SK-MEL-5 (cell line): Measurements from ENCODE around the gene SRP14. TPM values are rescaled to one million over a fixed set of nuclear protein-coding genes. Genes with fewer than 3 reads are reported as not detected.
A peak's percentile ranks its signal among the peaks of the same experiment; 100 is the strongest.
"Not testable (repeated sequence)": the region's sequence is repeated elsewhere in the genome, so short reads cannot be mapped to it uniquely, and the experiment has no call there.

Source experiments
- DNase-seq: peaks from one replicate; pipeline ENCODE4 v3.0.0-alpha.2; 2016; ENCODE audit warnings: low read depth, low spot score
- in situ Hi-C: cut with HindIII; loops from 2 replicates; pipeline ENCODE4 v1.10.0; 2016; ENCODE audit warnings: low sequenced_read_pairs, high pct_unique_total_duplicates, low pct_unique_long_range_greater_than_20kb
- total RNA-seq: library from RNA; depleted of rRNA; stranded (reverse); fragments of >200 nt; shearing (Covaris generic); gene quantifications from 2 replicates; pipeline ENCODE4 v1.2.3, GENCODE V29; 2014

The SRP14 gene
- total RNA-seq, 1 experiment from 2014 or later = 360 TPM

DNA sequence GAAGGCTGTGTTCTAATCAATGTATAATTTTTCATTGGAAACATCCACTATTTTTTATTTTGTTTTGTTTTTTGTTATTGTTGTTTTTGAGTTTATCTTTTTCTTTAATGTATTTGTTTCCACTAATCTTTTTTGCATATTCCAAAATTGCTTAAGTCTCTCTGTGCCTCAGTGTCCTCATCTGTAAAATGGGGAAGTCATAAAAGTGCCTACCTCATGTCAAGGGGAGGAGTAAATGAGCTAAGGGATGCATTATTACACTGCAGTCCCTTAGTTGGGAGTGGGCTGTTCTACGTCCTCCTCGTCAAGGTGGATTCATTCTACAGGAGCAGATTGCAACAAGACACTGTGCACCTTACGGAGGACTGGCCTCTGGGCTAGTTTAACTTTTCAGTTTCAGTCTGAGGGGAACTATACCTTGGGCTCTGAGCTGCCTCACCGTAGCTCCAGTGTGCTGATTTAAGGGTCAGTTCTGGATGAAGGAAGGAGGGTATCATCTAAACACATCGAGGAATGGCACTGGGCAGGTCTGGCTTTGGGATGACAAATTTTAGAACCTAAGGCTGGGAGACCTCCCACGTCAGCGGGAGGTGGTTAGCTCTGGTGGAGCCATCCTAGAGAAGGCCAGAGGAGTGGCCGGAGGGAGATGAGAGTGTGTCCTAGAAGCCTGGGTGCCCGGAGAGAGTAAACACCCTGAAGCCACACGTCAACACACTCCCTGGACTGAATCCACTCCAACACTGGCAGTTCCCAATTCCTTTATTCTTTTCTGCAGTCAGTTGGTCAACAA, 5.1 kb upstream of the SRP14 start:
- in situ Hi-C loops = no loop called here
- DNase-seq = no peak

DNA sequence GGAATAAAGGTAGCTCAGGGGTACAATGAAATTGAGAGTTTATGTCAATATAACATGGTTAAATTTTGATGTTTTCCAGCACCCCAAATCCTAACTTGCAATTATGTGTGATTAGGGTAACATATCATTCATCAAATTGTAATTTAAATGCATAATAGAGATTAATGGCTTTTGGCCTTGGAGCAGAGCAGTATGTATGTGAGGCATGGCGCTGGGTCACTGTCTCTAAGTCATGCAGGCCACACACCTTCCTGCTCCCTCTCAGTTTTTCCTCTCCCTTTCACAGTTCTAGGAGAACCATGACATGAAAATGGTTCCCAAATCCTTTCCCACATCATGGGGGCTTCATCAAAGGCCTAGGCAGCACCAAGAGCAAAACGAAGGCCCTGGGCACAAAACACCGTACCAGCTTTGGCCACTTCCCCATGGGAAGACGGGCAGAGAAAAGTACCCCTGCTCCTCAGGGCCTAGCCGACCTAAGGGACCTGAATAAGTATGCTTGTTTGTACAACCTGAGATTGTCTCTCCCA, 3.9 kb upstream of the SRP14 start:
- no peak for DNase-seq
- in situ Hi-C loops = no loop called here

DNA sequence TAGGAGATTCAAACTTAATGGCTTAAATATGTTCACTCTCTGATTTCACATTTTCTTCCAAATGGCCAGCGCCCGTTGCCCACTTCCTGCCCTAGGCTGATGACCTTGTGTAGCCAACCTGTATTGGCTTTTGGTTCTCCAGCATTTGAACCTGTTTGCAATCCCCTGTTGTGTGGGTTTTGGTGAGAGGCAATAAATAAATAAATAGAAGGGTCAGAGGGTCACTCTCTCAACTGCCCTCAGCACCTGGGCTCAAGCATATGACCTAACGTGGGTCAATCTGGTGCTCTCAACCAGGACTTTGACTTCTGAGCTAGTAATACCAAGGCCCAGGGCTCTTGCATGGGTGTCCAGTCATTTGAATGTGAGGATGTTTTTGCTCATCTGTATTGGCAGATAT, 1.8 kb upstream of the SRP14 start:
- no peak for DNase-seq
- in situ Hi-C loops = no loop called here

DNA sequence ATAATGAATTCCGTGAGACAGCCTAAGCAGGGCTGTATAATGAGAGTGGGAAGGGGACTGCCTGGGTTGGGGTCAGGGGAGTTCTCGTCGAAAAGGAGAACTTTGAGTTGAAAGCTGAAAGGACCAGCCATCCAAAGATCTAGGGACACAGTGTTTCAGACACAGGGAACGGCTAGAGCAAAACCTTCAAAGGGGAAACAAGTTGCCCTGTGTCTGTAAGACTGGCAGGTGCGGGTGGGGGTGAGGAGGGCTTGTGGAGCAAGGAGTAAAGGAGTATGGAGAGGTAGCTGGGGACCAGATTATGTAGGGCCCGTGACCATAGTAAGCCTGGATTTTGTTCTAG, 1.3 kb upstream of the SRP14 start:
- no peak for DNase-seq
- in situ Hi-C loops = no loop called here

DNA sequence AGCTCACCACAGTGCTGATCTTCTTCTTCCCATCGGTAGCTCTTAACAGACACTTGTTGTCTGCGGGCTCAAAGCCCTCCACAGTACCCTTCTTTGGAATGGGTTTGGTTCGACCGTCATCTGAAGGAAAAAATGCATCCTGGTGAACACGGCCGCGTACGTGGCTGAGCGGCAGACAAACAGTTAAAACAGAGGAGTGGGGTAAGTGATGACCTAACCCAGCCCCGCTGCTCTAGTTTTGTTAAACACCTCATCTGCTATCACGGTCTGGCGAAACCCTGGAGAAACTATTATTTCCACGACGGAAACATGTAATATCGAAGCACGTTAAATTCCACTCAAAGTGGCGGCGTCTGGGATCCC, 725 bp downstream of the SRP14 start:
- no peak for DNase-seq
- in situ Hi-C loops = no loop called here

DNA sequence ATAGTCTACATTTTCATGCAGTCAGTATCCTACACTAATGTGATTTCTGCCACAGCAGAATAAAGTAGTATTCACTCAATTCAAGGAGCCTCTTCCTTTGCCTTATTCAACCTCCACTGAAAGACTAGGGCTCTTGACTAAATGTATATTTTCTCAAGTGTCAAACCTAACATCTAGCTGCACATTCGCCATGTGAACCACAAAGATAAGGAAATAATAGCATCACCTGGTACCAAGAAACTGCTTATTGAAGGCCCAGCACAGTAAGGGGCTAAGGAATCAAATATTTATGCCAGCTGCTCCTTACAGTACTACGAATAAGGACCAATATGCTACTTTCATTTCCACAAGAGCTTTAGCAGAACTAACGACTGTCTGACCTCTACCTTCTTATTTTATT, 1.3 kb downstream of the SRP14 start:
- in situ Hi-C loops = no loop called here
- no peak for DNase-seq

DNA sequence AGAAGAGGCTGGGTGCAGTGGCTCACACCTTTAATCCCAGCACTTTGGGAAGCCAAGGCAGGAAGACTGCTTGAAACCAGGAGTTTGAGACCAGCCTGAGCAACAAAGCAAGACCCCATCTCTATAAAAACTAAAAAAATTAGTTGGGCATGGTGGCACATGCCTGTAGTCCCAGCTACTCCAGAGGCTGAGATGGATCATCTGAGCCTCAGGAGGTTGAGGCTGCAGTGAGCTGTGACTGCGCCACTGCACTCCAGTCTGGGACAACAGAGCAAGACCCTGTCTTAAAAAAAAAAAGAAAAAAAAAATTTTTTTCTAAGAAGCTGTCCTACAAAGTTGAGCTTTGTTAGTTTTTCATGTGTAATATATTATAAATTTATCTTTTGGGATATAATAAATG, 3.8 kb downstream of the SRP14 start:
- DNase-seq, in situ Hi-C loops: not testable (repeated sequence)

DNA sequence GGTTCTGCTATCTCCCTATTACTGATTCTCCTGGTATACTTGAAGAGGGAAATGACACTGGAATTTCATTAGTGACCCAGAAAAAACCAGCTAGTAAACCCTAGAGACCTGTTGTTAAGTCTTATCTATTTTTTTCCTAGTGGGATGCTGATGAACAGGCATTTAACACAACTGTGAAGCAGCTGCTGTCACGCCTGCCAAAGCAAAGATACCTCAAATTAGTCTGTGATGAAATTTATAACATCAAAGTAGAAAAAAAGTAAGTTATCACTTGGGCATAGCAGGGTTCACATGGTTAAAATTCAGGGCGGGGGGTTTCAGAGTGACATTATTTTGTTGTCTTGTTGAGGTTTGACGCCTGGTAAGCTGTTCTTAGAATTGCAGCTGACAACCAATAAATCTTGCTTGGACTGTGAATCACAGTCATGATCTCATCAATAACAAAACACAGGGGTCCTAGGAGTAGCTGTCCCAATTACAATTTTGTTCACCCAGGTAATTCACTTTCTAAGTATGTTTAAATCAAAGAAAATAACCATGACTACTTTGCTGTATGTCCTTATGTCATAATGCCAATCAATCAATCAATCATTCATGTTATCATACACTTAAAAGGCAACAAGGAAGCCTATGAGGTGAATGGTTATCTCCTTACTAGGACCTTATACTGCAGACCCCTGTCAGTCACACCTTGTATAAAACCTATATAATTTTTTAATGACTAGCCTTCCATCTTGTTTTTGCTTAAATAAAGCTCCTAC, 4.6 kb downstream of the SRP14 start:
- in situ Hi-C loops = no loop called here
- DNase-seq = no peak

DNA sequence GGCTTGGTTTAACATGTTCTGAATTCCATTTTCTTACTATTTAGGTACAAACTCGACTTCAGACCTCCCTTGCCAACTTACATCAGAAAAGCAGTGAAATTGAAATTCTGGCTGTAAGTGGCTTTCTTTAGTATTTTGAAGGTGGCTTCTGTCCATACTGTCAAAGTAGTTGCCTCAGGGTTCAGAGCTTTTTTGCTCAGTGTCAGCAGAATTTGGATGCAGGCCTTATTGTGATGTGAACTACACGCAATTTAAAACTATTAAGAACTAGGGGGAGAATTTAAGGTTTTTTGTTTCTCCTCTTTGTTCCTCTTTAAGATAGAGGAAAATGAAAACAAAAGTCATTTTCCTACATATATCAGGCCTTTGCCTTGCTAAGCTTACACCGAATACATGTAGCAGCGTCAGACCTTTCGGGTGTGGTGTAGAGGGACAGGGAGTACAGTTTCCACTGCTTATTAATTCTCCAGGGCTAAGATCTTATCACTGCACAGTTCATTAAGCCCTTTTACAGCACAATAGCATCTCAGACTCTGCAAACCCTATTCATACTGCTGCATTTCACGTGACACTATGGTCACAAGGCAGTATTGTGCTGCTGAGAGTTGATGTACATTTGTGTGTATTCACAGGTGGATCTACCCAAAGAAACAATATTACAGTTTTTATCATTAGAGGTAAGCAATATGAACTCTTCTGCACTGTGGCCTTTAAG, 6.7 kb downstream of the SRP14 start:
- peak; percentile 71 for DNase-seq
- in situ Hi-C loops = no loop called here

DNA sequence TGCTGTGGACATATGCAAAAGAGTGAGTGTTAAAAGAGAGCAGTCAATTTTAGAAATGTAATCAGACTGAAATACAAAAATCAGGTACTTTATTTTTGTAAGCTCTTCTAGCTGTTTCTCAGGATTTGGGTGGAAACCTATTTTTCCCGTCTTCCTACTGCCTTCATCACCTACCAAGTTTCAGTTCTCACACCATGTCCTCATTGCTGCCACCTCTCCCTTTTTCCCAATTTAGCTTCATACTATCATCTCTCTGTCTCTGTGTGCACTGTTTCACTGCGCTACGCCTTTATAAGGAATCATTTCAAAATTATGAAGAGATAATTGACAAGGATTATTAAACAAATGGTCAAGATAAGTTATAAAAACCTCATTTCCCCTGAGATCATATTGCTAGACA, 7.7 kb downstream of the SRP14 start:
- no peak for DNase-seq
- in situ Hi-C loops = no loop called here

DNA sequence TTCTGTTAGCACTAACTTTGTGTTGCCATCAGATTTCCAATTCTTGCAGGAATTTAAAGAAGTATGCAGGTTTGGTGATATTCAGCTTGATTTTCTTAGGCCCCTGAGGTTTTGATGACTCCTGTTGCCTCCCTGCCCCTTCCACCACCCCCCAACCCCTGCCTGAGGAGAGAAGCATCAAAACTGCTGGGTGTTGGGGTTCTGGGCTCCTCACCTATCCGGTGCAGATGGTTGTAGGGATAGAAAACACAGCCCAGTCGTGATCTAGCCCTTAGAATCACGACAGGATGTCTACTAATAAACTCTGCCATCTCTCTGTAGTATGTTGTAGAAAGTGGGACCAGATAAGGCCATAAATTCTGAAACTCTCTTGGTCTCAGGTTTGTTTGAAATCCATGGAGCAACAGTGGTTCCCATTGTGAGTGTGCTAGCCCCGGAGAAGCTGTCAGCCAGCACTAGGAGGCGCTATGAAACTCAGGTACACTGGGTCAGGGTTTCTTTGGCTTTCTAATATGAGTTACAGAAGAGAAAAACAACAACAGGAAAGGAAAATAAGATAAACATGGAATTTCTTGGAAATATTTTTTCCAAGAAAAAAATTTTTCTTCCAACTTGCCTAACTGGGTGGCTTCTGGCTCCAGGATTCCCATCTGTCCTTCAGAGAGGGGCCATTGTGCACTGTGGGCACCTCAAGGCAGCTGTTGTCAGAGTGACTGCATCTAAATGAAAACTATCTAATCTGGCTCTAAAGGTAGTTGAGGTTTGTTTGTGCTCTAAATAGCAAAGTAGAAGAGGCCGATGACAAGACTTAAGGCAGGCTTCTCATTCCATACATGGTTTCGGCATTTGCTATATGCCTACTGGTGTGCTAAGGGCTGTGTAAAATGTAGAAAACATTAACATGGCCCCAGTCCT, 8.7 kb downstream of the SRP14 start:
- in situ Hi-C loops = no loop called here
- DNase-seq = peak; percentile 81

DNA sequence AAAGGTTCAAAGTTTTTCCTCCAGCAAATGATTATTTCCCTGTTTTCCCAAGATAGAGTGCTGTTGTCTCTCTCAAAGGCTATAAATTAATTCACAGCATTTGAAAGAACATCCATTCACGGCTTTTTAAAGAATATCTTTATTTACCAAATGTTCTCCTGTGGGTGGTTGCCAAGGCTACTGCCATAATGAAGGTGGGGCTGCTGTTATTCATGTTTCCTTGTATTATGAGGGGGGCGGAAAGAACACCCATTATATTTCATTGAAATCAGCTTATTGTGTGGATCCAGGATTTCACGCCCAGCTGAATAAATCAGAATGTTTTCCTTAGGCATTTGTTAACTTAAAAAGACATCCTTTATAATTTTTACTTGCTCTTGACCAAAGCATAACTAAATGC, 10.1 kb downstream of the SRP14 start:
- no peak for DNase-seq
- in situ Hi-C loops = no loop called here

DNA sequence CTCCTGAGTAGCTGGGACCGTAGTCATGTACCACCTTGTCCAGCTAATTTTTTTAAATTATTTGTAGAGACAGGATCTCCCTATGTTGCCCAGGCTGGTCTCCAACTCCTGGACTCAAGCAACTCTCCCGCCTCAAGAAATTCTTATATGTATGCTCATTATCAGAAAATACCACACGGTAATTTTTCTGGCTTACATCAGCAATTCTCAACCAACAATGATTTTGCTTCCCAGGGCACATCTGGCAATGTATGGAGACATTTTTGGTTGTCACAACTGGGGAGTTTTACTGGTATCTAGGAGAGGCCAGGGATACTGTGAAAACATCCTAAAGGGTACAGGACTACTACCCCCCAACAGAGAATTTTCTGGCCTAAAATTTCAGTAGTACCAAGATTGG, 10.8 kb downstream of the SRP14 start:
- no peak for DNase-seq
- in situ Hi-C loops = no loop called here

DNA sequence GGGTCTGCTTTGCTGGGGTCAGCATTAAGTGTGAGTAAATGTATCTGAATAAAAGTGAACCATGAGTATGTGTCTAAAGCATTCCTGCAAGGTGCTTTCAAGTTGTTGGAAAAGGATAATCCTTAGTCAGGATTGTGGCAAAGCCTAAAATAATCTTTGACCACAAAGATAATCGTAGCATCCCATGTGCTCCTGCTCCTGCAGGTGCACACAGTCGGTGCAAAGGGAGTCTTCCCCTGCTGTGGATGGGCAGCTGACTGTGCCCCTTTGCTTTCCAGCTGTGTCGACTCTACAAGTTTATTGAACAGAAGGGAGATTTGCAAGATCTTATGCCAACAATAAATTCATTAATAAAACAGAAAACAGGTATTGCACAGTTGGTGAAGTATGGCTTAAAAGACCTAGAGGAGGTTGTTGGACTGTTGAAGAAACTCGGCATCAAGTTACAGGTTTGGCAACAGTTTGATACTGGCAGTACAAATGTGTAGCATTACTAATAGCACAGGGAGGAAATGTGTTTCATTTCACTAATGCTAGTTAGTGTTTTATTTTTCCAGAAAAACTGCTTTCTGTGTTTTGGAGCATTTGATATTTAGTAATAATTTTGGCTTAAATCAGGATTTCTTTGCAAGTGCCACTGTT, 22.6 kb downstream of the SRP14 start:
- DNase-seq = no peak
- in situ Hi-C loops = no loop called here

DNA sequence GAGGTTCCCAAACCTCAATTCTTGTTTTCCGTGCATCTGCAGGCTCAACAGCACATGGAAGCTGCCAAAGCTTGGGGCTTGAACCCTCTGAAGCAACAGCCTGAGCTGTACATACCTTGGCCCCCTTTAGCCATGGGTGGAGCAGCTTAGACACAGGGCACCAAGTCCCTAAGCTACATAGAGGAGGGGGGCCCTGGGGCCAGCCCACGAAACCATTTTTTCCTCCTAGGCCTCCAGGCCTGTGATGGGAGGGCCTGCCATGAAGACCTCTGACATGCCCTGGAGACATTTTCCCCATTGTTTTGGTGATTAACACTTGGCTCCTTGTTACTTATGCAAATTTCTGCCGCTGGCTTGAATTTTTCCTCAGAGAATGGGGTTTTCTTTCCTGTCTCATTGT, 24.6 kb downstream of the SRP14 start:
- in situ Hi-C loops = no loop called here
- no peak for DNase-seq

DNA sequence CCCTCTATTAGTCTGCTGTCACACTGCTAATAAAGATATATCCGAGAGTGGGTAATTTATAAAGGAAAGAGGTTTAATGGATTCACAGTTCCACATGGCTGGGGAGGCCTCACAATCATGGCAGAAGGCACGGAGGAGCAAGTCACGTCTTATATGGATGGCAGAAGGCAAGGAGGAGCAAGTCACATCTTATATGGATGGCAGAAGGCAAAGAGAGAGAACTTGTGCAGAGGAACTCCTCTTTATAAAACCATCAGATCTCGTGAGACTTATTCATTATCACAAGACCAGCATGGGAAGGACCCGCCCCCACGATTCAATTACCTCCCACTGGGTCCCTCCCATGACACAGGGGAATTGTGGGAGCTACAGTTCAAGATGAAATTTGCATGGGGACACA, 25.6 kb downstream of the SRP14 start:
- in situ Hi-C loops, DNase-seq: not testable (repeated sequence)

DNA sequence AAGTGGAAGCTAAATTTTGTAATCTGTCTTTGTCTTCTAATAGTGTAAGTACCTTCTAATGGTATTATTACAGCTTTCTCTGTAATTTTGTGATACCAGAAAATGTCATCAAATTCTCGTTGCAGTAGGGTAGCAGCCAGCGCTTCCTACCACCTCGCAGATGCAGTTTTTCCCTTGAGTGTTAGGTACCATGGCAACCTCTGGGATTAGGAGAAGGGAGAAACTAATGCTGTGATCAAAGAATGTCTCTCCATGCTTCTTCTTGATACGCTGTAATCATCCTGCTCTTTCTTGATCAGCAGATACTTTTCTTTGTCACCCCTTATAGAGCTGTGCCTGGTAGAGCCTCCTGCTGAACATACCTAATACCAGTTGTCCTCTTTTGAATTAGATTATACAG, 27.7 kb downstream of the SRP14 start:
- in situ Hi-C loops = no loop called here
- no peak for DNase-seq
